HUES6 (cell line): ENCODE data around the gene TTC19.

ENCODE experiments used
- H3K27ac ChIP-seq: 2 replicates; pipeline ENCODE4 v1.7.0; 2013; ENCODE audit warnings: low read depth, mild to moderate bottlenecking, low read length, inconsistent platforms
- H3K27me3 ChIP-seq: 2 replicates; pipeline ENCODE4 v1.6.1; 2013; ENCODE audit warnings: low read length; ENCODE audit not compliant: control insufficient read depth, insufficient read depth
- H3K36me3 ChIP-seq: 2 replicates; pipeline ENCODE4 v1.6.1; 2013; ENCODE audit warnings: low read length; ENCODE audit not compliant: control insufficient read depth, insufficient read depth
- H3K4me1 ChIP-seq: 2 replicates; pipeline ENCODE4 v1.6.1; 2013; ENCODE audit warnings: low read length; ENCODE audit not compliant: control insufficient read depth, insufficient read depth
- H3K4me3 ChIP-seq: 2 replicates; pipeline ENCODE4 v1.5.1; 2013; ENCODE audit warnings: low read depth, low read length
- H3K9ac ChIP-seq: one replicate; pipeline ENCODE4 v1.6.1; 2013; ENCODE audit warnings: mild to moderate bottlenecking, low read length
- H3K9me3 ChIP-seq: 2 replicates; pipeline ENCODE4 v1.6.1; 2013; ENCODE audit warnings: low read depth, low read length; ENCODE audit not compliant: control insufficient read depth, insufficient read depth

Gene TTC19

GRCh38 chr17:15999141-15999973, at the start of gene TTC19, which contains the start of gene ZSWIM7:
TTC19 (plus strand) TSS chr17:15999824; CDS start chr17:15999849, 25 bp downstream.
ZSWIM7 (minus strand) TSS chr17:15999704; CDS start chr17:15999594, 110 bp downstream.
- peak within 1 kb of the TSS; percentile 90 for H3K27ac ChIP-seq

GRCh38 chr17:15951368-15952047, 48.1 kb upstream of the TTC19 start:
- no peak overlapping the region for H3K4me3 ChIP-seq
- H3K9ac ChIP-seq: no peak overlapping the region
- H3K27ac ChIP-seq: no peak overlapping the region
- peaks cover 7% of the 10 kb centered on the region; the same call in 1 of the 2 replicates for H3K36me3 ChIP-seq
- no peaks in the 10 kb centered on the region for H3K9me3 ChIP-seq
- H3K4me1 ChIP-seq: peaks cover 33% of the 10 kb centered on the region
- peaks cover 9% of the 10 kb centered on the region for H3K27me3 ChIP-seq

More at GRCh38 chr17:15999141-15999973, at the start of gene TTC19, which contains the start of gene ZSWIM7:
- Histone ChIP-seq H3K4me1 (peaks cover 3% of the 10 kb centered on the region; the same call in 1 of the 2 replicates), H3K27me3 (no peaks in the 10 kb centered on the region), H3K9ac (peak within 1 kb of the TSS; percentile 94), H3K4me3 (peak within 1 kb of the TSS; percentile 86), H3K9me3 (peaks cover 8% of the 10 kb centered on the region), H3K36me3 (peaks cover 41% of the 10 kb centered on the region)

- Histone ChIP-seq H3K36me3 (peaks cover 7% of the 10 kb centered on the region; the same call in 1 of the 2 replicates), H3K9ac (no peak overlapping the region), H3K27me3 (peaks cover 3% of the 10 kb centered on the region; the same call in 1 of the 2 replicates), H3K27ac (no peak overlapping the region), H3K4me1 (peaks cover 32% of the 10 kb centered on the region), H3K4me3 (no peak overlapping the region), H3K9me3 (no peaks in the 10 kb centered on the region)
These were observed 47.5 kb upstream of the TTC19 start for GRCh38 chr17:15952048-15952532.

GRCh38 chr17:15952916-15953790, 46.5 kb upstream of the TTC19 start:
- H3K36me3 ChIP-seq: peaks cover 7% of the 10 kb centered on the region; the same call in 1 of the 2 replicates
- H3K4me1 ChIP-seq: peaks cover 30% of the 10 kb centered on the region
- H3K27ac ChIP-seq: no peak overlapping the region
- H3K4me3 ChIP-seq: no peak overlapping the region
- no peak overlapping the region for H3K9ac ChIP-seq
- no peaks in the 10 kb centered on the region for H3K9me3 ChIP-seq
- no peaks in the 10 kb centered on the region for H3K27me3 ChIP-seq

- no peak overlapping the region for H3K9ac ChIP-seq
- H3K27ac ChIP-seq: no peak overlapping the region
These were observed 45.4 kb upstream of the TTC19 start for GRCh38 chr17:15954222-15954621.

GRCh38 chr17:15955793-15956541, 43.7 kb upstream of the TTC19 start:
- Histone ChIP-seq H3K9me3 (no peaks in the 10 kb centered on the region), H3K27me3 (no peaks in the 10 kb centered on the region), H3K36me3 (no peaks in the 10 kb centered on the region), H3K27ac (no peak overlapping the region), H3K9ac (no peak overlapping the region), H3K4me3 (no peak overlapping the region), H3K4me1 (peaks cover 34% of the 10 kb centered on the region)

More at GRCh38 chr17:15954222-15954621, 45.4 kb upstream of the TTC19 start:
- Histone ChIP-seq H3K9me3 (no peaks in the 10 kb centered on the region), H3K36me3 (peaks cover 7% of the 10 kb centered on the region; the same call in 1 of the 2 replicates), H3K4me3 (no peak overlapping the region), H3K4me1 (peaks cover 34% of the 10 kb centered on the region), H3K27me3 (no peaks in the 10 kb centered on the region)

GRCh38 chr17:15957206-15957605, 42.4 kb upstream of the TTC19 start:
- peaks cover 27% of the 10 kb centered on the region for H3K4me1 ChIP-seq
- H3K9me3 ChIP-seq: no peaks in the 10 kb centered on the region
- H3K36me3 ChIP-seq: no peaks in the 10 kb centered on the region
- no peak overlapping the region for H3K27ac ChIP-seq
- no peak overlapping the region for H3K4me3 ChIP-seq
- no peak overlapping the region for H3K9ac ChIP-seq
- H3K27me3 ChIP-seq: no peaks in the 10 kb centered on the region

- Histone ChIP-seq H3K9me3 (no peaks in the 10 kb centered on the region), H3K27ac (no peak overlapping the region), H3K4me3 (no peak overlapping the region), H3K36me3 (no peaks in the 10 kb centered on the region), H3K4me1 (peaks cover 27% of the 10 kb centered on the region), H3K9ac (no peak overlapping the region), H3K27me3 (no peaks in the 10 kb centered on the region)
These were observed 41.9 kb upstream of the TTC19 start for GRCh38 chr17:15957608-15958307.

GRCh38 chr17:15958484-15958854, 41.2 kb upstream of the TTC19 start:
- H3K4me3 ChIP-seq: no peak overlapping the region
- no peak overlapping the region for H3K9ac ChIP-seq
- H3K9me3 ChIP-seq: no peaks in the 10 kb centered on the region
- peaks cover 27% of the 10 kb centered on the region for H3K4me1 ChIP-seq
- no peak overlapping the region for H3K27ac ChIP-seq
- H3K36me3 ChIP-seq: no peaks in the 10 kb centered on the region
- no peaks in the 10 kb centered on the region for H3K27me3 ChIP-seq
